ENCODE results near the gene DEPDC4. TPM values are rescaled to one million over a fixed set of nuclear protein-coding genes. Genes with fewer than 3 reads are reported as not detected.

The DEPDC4 gene
- total RNA-seq, 2 donors from 2014 or later, result 4.8 to 7.3 TPM

GRCh38 chr12:100253437-100253836 is 13.4 kb downstream of the DEPDC4 start:
- H3K4me3 Mint-ChIP-seq, result no peak overlapping the region
- no peaks in the 10 kb centered on the region for H3K27me3 Mint-ChIP-seq (ENCODE audit: insufficient read depth)
- TF ChIP-seq CTCF (conservative IDR thresholded peaks at IDR 0.05), result no peak
- Histone ChIP-seq H3K4me1 (ENCODE audit: control insufficient read depth, insufficient read depth, low read length) (no peaks in the 10 kb centered on the region), H3K36me3 (ENCODE audit: control insufficient read depth, insufficient read depth, low read length) (no peaks in the 10 kb centered on the region), H3K27ac (ENCODE audit: low read depth, low read length) (no peak overlapping the region), H3K4me3 (ENCODE audit: low read length) (no peak overlapping the region), H3K9me3 (ENCODE audit: control insufficient read depth, low read length) (no peaks in the 10 kb centered on the region), H3K27me3 (ENCODE audit: control insufficient read depth, insufficient read depth, low read length, poor library complexity, severe bottlenecking) (no peaks in the 10 kb centered on the region), H3K9ac (ENCODE audit: extremely low read depth, low read length, poor library complexity, severe bottlenecking) (no peak overlapping the region)
- no peak for DNase-seq
- no peaks in the 10 kb centered on the region for H3K9me3 Mint-ChIP-seq
- 95 to 100% methylated on average over 1 of the region's 1 CpG for WGBS, 2 experiments (ENCODE audit: insufficient coverage in 1 of 2, insufficient read length in 1 of 2)
- no peak overlapping the region for H3K27ac Mint-ChIP-seq
- H3K36me3 Mint-ChIP-seq (ENCODE audit: low read depth), result peaks cover 3% of the 10 kb centered on the region
- H3K4me1 Mint-ChIP-seq, result peaks cover 12% of the 10 kb centered on the region

DNA sequence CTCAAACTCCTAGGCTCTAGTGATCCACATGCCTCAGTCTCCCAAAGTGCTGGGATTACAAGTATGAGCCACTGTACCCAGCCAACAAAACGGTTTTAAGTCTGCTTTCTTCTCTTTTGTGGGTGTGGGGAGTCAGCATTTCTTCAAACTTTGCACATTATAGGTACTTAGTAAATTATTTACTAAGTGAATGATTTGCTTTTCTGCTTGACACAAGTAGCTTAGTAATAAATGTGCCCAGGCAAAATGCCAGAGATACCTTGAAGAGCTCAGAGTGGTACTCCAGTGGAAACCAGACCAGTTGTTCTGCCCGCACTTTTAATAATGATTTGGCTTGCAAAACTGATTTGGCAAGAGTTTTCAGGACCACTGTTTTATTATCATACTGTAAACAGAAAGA is 15.0 kb downstream of the DEPDC4 start:
- no peak overlapping the region for H3K4me3 Mint-ChIP-seq
- no peak overlapping the region for H3K27ac ChIP-seq (ENCODE audit: low read depth, low read length)
- H3K4me1 Mint-ChIP-seq, result peaks cover 18% of the 10 kb centered on the region
- H3K4me1 ChIP-seq (ENCODE audit: control insufficient read depth, insufficient read depth, low read length), result peaks cover 3% of the 10 kb centered on the region
- H3K36me3 Mint-ChIP-seq (ENCODE audit: low read depth), result peaks cover 3% of the 10 kb centered on the region
- no peaks in the 10 kb centered on the region for H3K36me3 ChIP-seq (ENCODE audit: control insufficient read depth, insufficient read depth, low read length)
- no peaks in the 10 kb centered on the region for H3K27me3 Mint-ChIP-seq (ENCODE audit: insufficient read depth)
- WGBS, 2 experiments (ENCODE audit: insufficient coverage in 1 of 2, insufficient read length in 1 of 2), result 98% methylated on average over 2 of the region's 2 CpGs; no CpG with 5 or more reads in 1 of the 2 experiments
- no peaks in the 10 kb centered on the region for H3K9me3 Mint-ChIP-seq
- H3K4me3 ChIP-seq (ENCODE audit: low read length), result no peak overlapping the region
- H3K27ac Mint-ChIP-seq, result no peak overlapping the region
- no peaks in the 10 kb centered on the region for H3K27me3 ChIP-seq (ENCODE audit: control insufficient read depth, insufficient read depth, low read length, poor library complexity, severe bottlenecking)
- DNase-seq, result no peak
- H3K9me3 ChIP-seq (ENCODE audit: control insufficient read depth, low read length), result no peaks in the 10 kb centered on the region
- no peak for TF ChIP-seq CTCF (conservative IDR thresholded peaks at IDR 0.05)
- no peak overlapping the region for H3K9ac ChIP-seq (ENCODE audit: extremely low read depth, low read length, poor library complexity, severe bottlenecking)

GRCh38 chr12:100249941-100250340 is 16.9 kb downstream of the DEPDC4 start:
- Histone ChIP-seq H3K4me1 (ENCODE audit: control insufficient read depth, insufficient read depth, low read length) (peaks cover 3% of the 10 kb centered on the region), H3K27me3 (ENCODE audit: control insufficient read depth, insufficient read depth, low read length, poor library complexity, severe bottlenecking) (no peaks in the 10 kb centered on the region), H3K36me3 (ENCODE audit: control insufficient read depth, insufficient read depth, low read length) (no peaks in the 10 kb centered on the region), H3K9me3 (ENCODE audit: control insufficient read depth, low read length) (no peaks in the 10 kb centered on the region), H3K9ac (ENCODE audit: extremely low read depth, low read length, poor library complexity, severe bottlenecking) (no peak overlapping the region), H3K27ac (ENCODE audit: low read depth, low read length) (no peak overlapping the region), H3K4me3 (ENCODE audit: low read length) (no peak overlapping the region)
- Mint-ChIP-seq H3K27me3 (ENCODE audit: insufficient read depth) (no peaks in the 10 kb centered on the region), H3K27ac (no peak overlapping the region), H3K4me1 (peaks cover 11% of the 10 kb centered on the region), H3K9me3 (no peaks in the 10 kb centered on the region), H3K36me3 (ENCODE audit: low read depth) (peaks cover 6% of the 10 kb centered on the region), H3K4me3 (no peak overlapping the region)
- no peak for TF ChIP-seq CTCF (conservative IDR thresholded peaks at IDR 0.05)
- WGBS, 2 experiments (ENCODE audit: insufficient coverage in 1 of 2, insufficient read length in 1 of 2), result 93 to 95% methylated on average over 4 to 7 of the region's 7 CpGs
- DNase-seq, result no peak
